ENCODE results near the gene ESR1.
"Not testable (repeated sequence)": the region's sequence is repeated elsewhere in the genome, so short reads cannot be mapped to it uniquely, and the experiment has no call there.

ESR1 gene

DNA sequence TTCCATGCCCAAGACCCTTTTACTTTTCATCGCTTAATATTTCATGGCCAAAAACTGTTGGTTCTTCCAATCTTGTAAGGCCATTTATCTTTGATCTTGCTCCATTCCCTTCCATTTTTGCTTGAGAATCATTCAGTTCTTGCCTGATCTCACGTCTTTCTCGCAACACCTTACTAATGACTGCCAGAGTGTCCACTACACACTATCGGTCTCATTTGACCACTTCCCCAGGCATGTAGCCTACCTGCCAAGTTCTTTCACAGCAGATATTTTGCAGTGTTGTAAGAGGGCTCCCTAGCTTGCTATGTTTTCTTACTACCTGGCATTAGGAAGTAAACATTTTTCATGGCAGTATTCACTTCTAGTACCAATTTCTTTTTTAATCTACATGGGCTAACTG, 248.0 kb downstream of the ESR1 start:
- Mint-ChIP-seq H3K27me3 (peaks cover 8% of the 10 kb centered on the region), H3K9me3 (ENCODE audit: low read depth) (no peaks in the 10 kb centered on the region)

DNA sequence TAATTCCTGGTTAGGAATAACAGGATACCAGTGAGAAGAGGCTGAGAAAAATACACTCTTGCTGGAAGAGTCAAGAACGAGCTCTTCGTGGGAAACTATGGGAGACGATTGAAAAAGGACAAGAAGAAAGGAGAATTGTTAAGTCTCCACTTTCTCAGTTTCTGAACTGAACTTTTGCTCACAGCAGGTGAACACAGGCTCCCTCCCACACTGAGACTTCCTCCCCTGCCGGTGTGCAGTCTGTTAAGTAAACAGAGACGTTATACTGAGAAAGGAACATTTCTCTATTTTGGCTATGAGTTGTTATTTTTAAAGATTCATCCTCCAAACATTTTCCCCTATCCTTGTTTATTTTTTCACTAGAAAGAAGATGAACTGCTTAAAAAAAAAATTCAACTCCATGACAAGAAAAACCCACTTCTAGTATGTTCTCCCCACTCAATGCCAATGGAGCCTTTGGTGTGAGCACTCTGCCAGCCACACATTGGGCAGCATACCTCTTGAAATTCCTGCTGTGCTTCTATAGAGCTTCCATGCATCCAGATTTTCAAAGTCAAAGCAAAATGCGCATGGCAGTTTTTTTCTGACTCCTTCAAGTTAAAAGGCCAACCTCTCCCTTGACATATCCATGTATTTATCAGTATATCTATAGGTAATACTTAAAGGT, 250.5 kb downstream of the ESR1 start:
- Mint-ChIP-seq H3K4me1 (ENCODE audit: low read depth) (no peaks in the 10 kb centered on the region), H3K36me3 (no peaks in the 10 kb centered on the region), H3K27ac (no peak overlapping the region), H3K9me3 (ENCODE audit: low read depth) (no peaks in the 10 kb centered on the region), H3K27me3 (peaks cover 8% of the 10 kb centered on the region), H3K4me3 (no peak overlapping the region)

More for the DNA sequence above, 248.0 kb downstream of the ESR1 start:
- Mint-ChIP-seq H3K4me3 (no peak overlapping the region), H3K4me1 (ENCODE audit: low read depth) (no peaks in the 10 kb centered on the region), H3K36me3 (no peaks in the 10 kb centered on the region), H3K27ac (no peak overlapping the region)

DNA sequence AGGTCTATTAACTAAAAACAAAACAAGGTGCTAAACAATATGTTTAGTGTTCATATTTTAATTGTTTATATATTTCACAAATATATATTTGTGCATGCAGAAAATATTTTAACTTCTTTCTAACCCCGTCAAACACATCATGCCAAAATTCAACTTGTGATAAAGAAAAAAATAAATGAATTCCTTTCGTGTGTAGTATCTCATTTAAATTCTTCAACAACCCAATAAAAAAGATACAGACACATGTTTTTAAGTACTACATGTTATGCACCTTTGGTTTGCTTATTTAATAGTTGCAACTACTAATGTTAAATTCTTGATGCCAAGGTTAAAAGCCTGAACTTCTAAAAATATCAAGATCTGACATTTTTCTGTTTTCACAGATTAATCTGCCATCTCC, 252.4 kb downstream of the ESR1 start:
- H3K4me3 Mint-ChIP-seq, result no peak overlapping the region
- peaks cover 10% of the 10 kb centered on the region for H3K27me3 Mint-ChIP-seq
- no peak overlapping the region for H3K27ac Mint-ChIP-seq
- no peaks in the 10 kb centered on the region for H3K4me1 Mint-ChIP-seq (ENCODE audit: low read depth)
- H3K36me3 Mint-ChIP-seq, result peaks cover 2% of the 10 kb centered on the region
- no peaks in the 10 kb centered on the region for H3K9me3 Mint-ChIP-seq (ENCODE audit: low read depth)

DNA sequence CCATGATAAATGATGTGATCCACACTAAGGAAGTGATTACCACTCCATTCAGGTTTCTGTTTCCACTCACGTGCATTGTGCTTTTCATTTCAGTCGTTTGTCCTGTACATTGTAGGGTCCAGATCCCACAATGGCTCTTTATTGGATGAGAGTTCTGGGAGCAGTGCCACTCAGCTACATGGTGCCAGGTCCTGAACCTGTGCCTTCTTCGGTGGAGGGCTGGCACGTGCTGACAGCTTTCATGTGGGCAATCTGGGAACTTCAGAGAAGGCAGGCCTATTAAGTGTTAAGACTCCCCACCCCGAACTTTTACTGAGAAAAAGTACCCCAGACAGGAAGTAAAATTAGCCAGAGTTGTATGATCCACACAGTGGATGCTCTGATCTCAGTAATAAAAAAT, 255.0 kb downstream of the ESR1 start:
- H3K4me1 Mint-ChIP-seq (ENCODE audit: low read depth), result no peaks in the 10 kb centered on the region
- peaks cover 15% of the 10 kb centered on the region for H3K27me3 Mint-ChIP-seq
- H3K27ac Mint-ChIP-seq, result no peak overlapping the region
- no peaks in the 10 kb centered on the region for H3K9me3 Mint-ChIP-seq (ENCODE audit: low read depth)
- no peak overlapping the region for H3K4me3 Mint-ChIP-seq
- H3K36me3 Mint-ChIP-seq, result peaks cover 2% of the 10 kb centered on the region

DNA sequence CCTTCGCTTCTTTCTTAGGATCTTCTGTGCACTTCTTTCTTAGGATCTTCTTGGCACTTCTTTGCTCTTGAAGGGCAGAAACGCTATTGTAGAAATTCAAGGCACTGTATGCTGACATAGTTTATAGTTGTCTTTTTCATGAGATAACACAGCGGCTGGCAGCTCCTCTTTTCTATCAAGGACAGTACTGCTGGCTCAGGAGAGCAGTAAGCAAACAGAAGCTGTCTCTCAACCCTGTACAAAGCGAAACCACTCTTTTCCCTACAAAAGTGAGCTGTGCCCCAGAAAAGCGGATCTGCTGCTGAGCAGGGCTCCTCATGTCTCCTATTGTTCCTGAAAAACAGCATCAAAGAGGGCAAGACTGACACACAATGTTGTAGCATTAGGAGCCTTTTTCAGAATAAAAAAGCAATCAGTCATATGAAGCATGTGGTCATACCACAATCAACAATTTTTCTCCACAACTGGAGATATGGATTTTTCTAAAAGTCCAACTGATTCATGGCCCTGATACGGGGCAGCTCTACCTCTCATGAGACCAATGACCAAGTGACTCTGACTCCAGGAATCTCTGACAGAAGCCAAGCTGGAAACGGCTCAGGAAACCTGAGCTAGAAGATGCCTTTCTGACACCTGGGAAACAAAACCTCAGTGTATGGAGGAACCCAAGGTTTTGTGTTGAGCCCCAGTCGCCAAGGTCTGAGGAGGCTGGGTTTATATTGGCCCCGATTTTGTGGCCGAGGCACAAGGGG, 255.9 kb downstream of the ESR1 start:
- Mint-ChIP-seq H3K27ac (no peak overlapping the region), H3K4me3 (no peak overlapping the region), H3K36me3 (peaks cover 2% of the 10 kb centered on the region), H3K9me3 (ENCODE audit: low read depth) (no peaks in the 10 kb centered on the region), H3K4me1 (ENCODE audit: low read depth) (no peaks in the 10 kb centered on the region), H3K27me3 (peaks cover 11% of the 10 kb centered on the region)

DNA sequence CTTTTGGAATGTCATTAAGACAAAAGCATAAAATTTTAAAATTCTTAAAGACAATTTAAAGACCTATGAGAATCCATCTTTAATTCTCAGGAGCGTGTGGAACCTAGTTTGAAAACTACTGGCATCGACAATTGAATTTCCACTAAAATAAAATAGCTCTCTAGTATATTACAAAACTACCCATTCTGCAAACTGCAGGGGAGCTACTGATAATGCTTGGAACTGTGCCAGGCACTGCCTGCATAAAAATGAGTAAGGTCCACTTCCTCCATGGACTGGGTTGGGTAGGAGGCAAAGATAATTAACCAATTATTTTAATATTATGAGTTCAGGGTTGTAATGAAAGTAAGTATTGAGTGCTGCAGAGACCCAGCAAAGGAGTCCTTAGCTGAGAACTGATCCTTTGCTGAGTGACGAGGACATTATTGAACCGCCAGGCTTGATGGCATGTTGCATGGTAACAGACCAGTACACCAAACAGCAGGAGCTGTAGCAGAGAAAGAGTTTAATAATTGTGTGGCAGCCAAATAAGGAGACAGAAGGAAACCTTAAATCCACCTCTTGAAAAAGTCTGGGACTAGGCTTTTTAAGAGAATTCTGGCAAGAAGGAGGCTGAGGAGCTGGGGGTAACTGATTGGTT, 261.3 kb downstream of the ESR1 start:
- Mint-ChIP-seq H3K4me1 (ENCODE audit: low read depth) (no peaks in the 10 kb centered on the region), H3K9me3 (ENCODE audit: low read depth) (no peaks in the 10 kb centered on the region), H3K36me3 (peaks cover 2% of the 10 kb centered on the region), H3K4me3 (no peak overlapping the region), H3K27ac (no peak overlapping the region), H3K27me3 (peaks cover 8% of the 10 kb centered on the region)

DNA sequence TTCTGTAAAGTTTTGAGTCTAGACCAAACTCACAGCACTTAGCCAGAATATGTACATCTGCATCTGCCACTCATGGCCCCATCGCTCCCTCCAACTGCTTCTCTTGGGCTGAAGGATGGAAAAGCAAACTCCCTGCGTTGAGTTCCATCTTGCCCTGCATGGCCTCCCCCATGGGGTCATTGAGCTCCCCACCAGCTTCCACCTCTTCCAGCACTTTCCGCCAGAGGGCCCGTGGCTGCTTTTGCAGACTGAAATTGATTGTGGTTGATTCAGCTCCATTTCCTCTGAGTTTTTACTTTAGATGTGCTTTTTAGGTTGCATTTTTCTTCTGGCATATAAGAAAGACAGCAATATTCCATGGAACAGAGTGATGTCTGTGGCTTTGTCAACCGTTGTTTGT, 263.1 kb downstream of the ESR1 start:
- Mint-ChIP-seq H3K4me3 (no peak overlapping the region), H3K9me3 (ENCODE audit: low read depth) (peaks cover 14% of the 10 kb centered on the region), H3K27ac (no peak overlapping the region), H3K36me3 (peaks cover 2% of the 10 kb centered on the region), H3K27me3 (peaks cover 12% of the 10 kb centered on the region), H3K4me1 (ENCODE audit: low read depth) (no peaks in the 10 kb centered on the region)

DNA sequence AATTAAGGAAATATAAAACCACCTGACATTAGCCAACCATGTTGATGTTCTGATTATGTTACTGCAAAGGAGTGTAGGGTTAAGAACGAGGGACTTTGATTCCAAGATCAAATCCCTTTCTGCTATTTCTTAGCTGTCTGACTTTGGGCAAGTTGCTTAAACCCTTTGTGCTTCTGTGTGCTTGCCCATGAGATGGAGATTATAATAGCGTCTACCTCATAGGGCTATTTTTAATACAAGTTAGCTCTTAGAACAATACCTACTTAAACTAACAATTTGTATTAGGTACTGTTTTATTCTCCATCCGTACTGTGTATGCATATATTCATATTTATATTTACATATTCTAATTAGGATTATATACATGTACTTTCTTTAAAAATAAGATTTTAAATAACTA, 263.8 kb downstream of the ESR1 start:
- Mint-ChIP-seq H3K9me3 (ENCODE audit: low read depth) (peaks cover 18% of the 10 kb centered on the region), H3K36me3 (peaks cover 6% of the 10 kb centered on the region), H3K4me1 (ENCODE audit: low read depth) (no peaks in the 10 kb centered on the region), H3K27me3 (peaks cover 10% of the 10 kb centered on the region), H3K4me3 (no peak overlapping the region), H3K27ac (no peak overlapping the region)

DNA sequence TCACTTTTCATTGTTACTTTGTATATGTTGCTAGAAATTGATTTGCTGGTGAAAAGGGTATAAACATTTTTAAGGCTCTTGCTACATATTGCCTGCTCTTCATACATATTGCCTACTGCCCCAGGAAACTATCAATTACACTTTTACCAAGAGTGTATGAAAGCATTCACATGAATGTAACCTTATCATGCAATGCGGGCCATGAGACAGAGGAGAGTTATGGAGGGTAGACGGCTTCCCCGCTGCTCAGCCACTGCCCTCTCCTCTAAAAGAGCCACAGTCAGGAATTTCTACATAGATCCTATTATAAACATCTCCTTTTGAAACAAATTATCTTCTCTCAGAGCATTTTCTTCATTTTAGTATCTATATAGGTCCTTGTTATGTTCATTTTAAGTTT, 264.4 kb downstream of the ESR1 start:
- peaks cover 8% of the 10 kb centered on the region for H3K36me3 Mint-ChIP-seq
- no peaks in the 10 kb centered on the region for H3K4me1 Mint-ChIP-seq (ENCODE audit: low read depth)
- H3K4me3 Mint-ChIP-seq, result no peak overlapping the region
- peaks cover 12% of the 10 kb centered on the region for H3K27me3 Mint-ChIP-seq
- H3K27ac Mint-ChIP-seq, result no peak overlapping the region
- H3K9me3 Mint-ChIP-seq (ENCODE audit: low read depth), result peaks cover 18% of the 10 kb centered on the region

DNA sequence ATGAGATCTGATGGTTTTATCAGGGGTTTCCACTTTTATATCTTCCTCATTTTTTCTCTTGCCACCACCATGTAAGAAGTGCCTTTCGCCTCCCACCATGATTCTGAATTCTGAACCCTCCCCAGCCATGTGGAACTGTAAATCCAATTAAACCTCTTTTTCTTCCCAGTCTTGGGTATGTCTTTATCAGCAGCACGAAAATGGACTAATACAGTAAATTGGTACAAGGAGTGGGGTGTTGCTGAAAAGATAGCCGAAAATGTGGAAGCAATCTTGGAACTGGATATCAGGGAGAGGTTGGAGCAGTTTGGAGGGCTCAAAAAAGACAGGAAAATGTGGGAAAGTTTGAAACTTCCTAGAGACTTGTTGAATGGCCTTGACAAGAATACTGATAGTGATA, 268.8 kb downstream of the ESR1 start:
- Mint-ChIP-seq H3K9me3 (ENCODE audit: low read depth) (peaks cover 18% of the 10 kb centered on the region), H3K36me3 (peaks cover 11% of the 10 kb centered on the region), H3K27me3 (peaks cover 16% of the 10 kb centered on the region)
- not testable (repeated sequence) for H3K4me1 Mint-ChIP-seq (ENCODE audit: low read depth); H3K4me3 Mint-ChIP-seq; H3K27ac Mint-ChIP-seq

DNA sequence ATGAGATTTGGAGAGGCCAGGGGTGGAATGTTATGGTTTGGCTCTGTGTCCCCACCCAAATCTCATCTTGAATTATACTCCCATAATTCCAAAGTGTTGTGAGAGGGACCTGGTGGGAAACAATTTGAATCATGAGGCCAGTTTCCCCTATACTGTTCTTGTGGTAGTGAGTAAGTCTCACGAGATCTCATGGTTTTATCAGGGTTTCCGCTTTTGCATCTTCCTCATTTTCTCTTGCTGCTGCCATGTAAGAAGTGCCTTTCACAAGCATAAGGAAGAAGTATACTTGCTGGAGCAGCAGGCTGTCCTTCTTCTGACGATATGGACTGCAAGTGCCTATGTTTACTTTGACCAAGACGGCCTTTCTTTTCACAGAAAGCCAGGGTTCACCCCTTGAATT, 270.5 kb downstream of the ESR1 start:
- Mint-ChIP-seq H3K27me3 (peaks cover 16% of the 10 kb centered on the region), H3K27ac (no peak overlapping the region), H3K9me3 (ENCODE audit: low read depth) (peaks cover 18% of the 10 kb centered on the region)

DNA sequence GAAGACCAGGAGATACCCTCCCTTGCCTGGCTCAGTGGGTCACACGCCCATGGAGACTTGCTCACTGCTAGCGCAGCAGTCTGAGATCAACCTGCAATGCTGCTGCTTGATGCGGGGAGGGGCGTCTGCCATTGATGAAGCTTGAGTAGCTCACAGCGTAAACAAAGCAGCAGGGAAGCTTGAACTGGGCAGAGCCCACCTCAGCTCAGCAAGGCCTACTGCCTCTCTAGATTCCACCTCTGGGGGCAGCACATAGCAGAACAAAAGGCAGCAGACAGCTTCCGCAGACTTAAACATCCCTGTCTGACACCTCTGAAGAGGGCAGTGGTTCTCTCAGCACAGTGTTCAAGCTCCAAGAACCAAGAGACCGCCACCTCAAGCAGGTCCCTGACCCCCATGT, 271.3 kb downstream of the ESR1 start:
- H3K4me3 Mint-ChIP-seq, result no peak overlapping the region
- peaks cover 16% of the 10 kb centered on the region for H3K27me3 Mint-ChIP-seq
- H3K27ac Mint-ChIP-seq, result no peak overlapping the region
- H3K36me3 Mint-ChIP-seq, result peaks cover 11% of the 10 kb centered on the region
- no peaks in the 10 kb centered on the region for H3K4me1 Mint-ChIP-seq (ENCODE audit: low read depth)
- H3K9me3 Mint-ChIP-seq (ENCODE audit: low read depth), result peaks cover 18% of the 10 kb centered on the region

More for the DNA sequence above, 270.5 kb downstream of the ESR1 start:
- Mint-ChIP-seq H3K36me3 (peaks cover 11% of the 10 kb centered on the region), H3K4me1 (ENCODE audit: low read depth) (no peaks in the 10 kb centered on the region), H3K4me3 (no peak overlapping the region)

DNA sequence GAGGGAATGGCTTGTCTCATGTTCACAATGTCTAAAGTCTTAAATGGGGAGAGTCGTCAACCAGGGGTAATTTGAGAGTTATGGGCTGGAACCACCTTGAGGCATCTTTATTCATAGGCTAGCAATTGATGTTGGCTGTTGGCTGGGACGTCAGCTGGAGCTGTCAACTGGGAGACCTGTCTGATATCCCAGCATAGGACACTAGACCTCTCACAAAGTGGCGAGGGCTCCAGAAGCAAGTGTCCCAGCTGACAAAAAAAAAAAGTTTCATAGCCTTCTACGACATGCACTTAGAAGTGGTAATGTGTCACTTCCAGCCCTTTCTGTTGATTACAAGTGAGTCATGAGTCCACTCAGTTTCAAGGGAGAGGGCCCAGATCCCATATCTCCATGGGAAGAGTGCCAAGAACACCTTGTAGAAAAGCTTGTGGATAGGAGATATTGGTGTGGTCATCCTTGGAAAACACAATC, 278.0 kb downstream of the ESR1 start:
- Mint-ChIP-seq H3K27ac (no peak overlapping the region), H3K27me3 (no peaks in the 10 kb centered on the region), H3K4me1 (ENCODE audit: low read depth) (no peaks in the 10 kb centered on the region), H3K4me3 (no peak overlapping the region), H3K9me3 (ENCODE audit: low read depth) (no peaks in the 10 kb centered on the region), H3K36me3 (no peaks in the 10 kb centered on the region)

DNA sequence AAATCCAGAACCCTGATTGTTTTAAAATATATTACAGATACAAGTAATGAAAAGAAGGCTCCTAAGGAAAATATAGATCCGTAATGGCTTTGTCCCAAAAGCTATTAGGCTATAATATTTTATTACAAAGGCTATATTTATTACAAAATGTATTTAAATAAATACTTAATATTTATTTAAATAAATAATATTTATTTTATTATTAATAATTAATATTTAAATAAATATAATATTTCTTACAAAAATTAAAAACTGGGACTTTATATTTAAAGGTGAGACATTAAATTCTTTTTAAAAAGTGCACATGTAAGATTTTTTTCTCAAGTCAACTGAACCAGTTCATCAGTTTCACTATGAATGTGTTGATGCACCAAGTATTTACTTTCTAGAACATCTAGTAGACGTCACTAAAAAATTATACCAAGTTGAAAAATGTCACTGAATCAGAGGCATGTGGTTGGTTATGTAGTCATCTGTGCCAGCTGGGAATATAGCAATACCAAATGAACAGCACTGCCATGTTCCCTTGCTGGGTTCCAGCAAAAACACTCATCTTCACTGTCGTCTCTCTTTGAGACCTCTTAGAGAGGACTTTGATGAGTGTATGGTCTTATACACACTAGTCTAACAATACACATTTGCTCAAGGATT, 278.9 kb downstream of the ESR1 start:
- Mint-ChIP-seq H3K27me3 (no peaks in the 10 kb centered on the region), H3K27ac (no peak overlapping the region), H3K4me1 (ENCODE audit: low read depth) (no peaks in the 10 kb centered on the region), H3K9me3 (ENCODE audit: low read depth) (no peaks in the 10 kb centered on the region), H3K4me3 (no peak overlapping the region), H3K36me3 (no peaks in the 10 kb centered on the region)

DNA sequence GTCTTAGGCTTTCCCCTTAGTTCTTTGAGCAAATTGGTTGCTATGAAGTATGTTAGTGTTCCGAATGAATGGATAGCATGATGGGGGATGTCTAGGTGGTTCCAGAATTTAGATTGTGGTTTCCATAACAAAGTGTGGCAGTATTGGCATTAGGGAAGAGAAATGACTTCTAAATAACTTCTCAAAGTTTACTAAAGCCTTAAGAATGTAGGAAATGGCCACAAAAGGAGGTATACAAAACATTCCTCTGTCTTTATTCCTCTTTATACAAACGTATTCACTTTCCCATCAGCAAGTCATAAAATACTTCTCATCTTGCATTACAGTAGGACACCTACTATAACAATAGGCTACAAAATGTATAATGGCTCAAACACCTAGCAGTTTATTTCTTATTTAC, 279.6 kb downstream of the ESR1 start:
- Mint-ChIP-seq H3K27ac (no peak overlapping the region), H3K9me3 (ENCODE audit: low read depth) (no peaks in the 10 kb centered on the region), H3K36me3 (no peaks in the 10 kb centered on the region), H3K4me3 (no peak overlapping the region), H3K4me1 (ENCODE audit: low read depth) (no peaks in the 10 kb centered on the region), H3K27me3 (no peaks in the 10 kb centered on the region)

Measured in activated naive CD8-positive, alpha-beta T cell (primary cell).